ENCODE measurements around the gene NDC80.

NDC80 gene

DNA sequence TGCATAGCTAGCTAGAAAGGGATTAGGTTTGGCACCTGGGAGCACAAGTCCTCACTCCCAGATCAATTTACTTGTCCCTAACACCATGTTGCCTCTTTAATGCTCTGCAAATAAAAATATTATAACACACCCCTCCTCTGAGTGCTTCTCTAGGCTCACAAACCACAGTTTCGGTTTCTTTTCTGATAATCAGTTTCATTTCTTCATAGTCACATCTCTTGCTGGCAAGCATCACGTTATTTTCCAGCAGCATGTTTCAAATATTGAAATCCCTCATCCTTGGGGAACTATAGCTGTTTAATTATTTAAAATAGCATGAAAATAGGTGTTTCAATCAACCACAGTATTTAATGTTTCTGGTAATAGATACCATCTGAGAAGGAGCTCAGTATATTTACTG, 70.3 kb downstream of the NDC80 start:
- no peak overlapping the region for H3K4me3 ChIP-seq (ENCODE audit: low read length)
- DNase-seq (ENCODE audit: low read depth), result no peak
- TF ChIP-seq, protein P1, sequence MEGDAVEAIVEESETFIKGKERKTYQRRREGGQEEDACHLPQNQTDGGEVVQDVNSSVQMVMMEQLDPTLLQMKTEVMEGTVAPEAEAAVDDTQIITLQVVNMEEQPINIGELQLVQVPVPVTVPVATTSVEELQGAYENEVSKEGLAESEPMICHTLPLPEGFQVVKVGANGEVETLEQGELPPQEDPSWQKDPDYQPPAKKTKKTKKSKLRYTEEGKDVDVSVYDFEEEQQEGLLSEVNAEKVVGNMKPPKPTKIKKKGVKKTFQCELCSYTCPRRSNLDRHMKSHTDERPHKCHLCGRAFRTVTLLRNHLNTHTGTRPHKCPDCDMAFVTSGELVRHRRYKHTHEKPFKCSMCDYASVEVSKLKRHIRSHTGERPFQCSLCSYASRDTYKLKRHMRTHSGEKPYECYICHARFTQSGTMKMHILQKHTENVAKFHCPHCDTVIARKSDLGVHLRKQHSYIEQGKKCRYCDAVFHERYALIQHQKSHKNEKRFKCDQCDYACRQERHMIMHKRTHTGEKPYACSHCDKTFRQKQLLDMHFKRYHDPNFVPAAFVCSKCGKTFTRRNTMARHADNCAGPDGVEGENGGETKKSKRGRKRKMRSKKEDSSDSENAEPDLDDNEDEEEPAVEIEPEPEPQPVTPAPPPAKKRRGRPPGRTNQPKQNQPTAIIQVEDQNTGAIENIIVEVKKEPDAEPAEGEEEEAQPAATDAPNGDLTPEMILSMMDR (conservative IDR thresholded peaks at IDR 0.05; ENCODE audit: low read depth, low read length), result no peak

DNA sequence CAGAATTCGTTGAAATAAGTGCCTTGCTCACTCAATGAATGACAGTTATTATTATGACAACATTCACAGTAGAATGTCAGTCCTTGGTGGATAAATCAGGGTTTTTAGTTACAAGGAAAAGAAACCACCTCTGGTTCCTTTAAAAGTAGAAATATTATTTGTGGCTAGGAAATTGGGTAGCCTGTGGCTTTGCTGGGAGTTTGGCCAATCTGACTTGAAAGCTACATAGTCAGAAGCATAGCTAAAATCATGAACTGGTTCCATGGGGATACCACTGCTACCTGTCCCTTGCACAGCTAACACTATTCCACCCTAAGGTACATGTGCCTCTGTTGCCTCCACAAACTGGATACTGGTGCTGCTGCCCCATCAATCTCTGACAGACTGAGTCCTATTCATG, 71.4 kb downstream of the NDC80 start:
- no peak for DNase-seq (ENCODE audit: low read depth)
- H3K4me3 ChIP-seq (ENCODE audit: low read length), result no peak overlapping the region
- TF ChIP-seq, protein P1 (conservative IDR thresholded peaks at IDR 0.05; ENCODE audit: low read depth, low read length), result no peak

- H3K4me3 ChIP-seq (ENCODE audit: low read length), result no peak overlapping the region
- TF ChIP-seq, protein P1 (conservative IDR thresholded peaks at IDR 0.05; ENCODE audit: low read depth, low read length), result no peak
- DNase-seq (ENCODE audit: low read depth), result no peak
Measured at GRCh38 chr18:2644535-2644934, 73.2 kb downstream of the NDC80 start.

GRCh38 chr18:2651981-2652380, 80.6 kb downstream of the NDC80 start:
- TF ChIP-seq, protein P1 (conservative IDR thresholded peaks at IDR 0.05; ENCODE audit: low read depth, low read length), result no peak
- no peak for DNase-seq (ENCODE audit: low read depth)
- H3K4me3 ChIP-seq (ENCODE audit: low read length), result no peak overlapping the region

DNA sequence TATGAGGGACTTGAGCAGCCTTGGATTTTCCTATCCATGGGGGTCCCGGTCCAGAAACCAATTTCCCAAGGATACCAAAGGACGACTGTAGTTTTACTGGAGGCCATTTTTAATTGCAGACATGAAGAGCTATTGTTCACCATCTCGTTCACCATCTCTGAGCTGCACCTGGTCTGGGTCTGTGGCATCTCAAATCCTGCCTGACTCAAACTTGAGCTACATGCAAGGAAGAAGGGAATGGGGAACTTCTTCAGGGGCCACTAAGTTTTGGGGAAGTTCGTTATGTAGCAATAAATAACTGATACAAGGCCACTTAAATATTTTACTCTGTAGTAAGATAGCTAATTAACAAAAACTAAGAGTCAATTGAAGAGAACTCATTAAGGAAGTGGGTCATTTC, 82.1 kb downstream of the NDC80 start:
- TF ChIP-seq, protein P1 (conservative IDR thresholded peaks at IDR 0.05; ENCODE audit: low read depth, low read length), result no peak
- DNase-seq (ENCODE audit: low read depth), result no peak

GRCh38 chr18:2654169-2654927, 83.0 kb downstream of the NDC80 start:
- H3K4me3 ChIP-seq (ENCODE audit: low read length), result peak overlapping the region; percentile 80
- no peak for DNase-seq (ENCODE audit: low read depth)
- TF ChIP-seq, protein P1 (conservative IDR thresholded peaks at IDR 0.05; ENCODE audit: low read depth, low read length), result no peak

More for the DNA sequence above, 82.1 kb downstream of the NDC80 start:
- H3K4me3 ChIP-seq (ENCODE audit: low read length), result no peak overlapping the region

GRCh38 chr18:2654928-2655177, 83.5 kb downstream of the NDC80 start:
- H3K4me3 ChIP-seq (ENCODE audit: low read length), result peak overlapping the region; percentile 80
- TF ChIP-seq, protein P1 (conservative IDR thresholded peaks at IDR 0.05; ENCODE audit: low read depth, low read length), result no peak
- DNase-seq (ENCODE audit: low read depth), result no peak

Measured in retinal pigment epithelial cell (primary cell).